Neural cell (in vitro differentiated cells): Measurements from ENCODE around the gene LRMDA. TPM values are rescaled to one million over a fixed set of nuclear protein-coding genes. Genes with fewer than 3 reads are reported as not detected.
"Not testable (repeated sequence)": the region's sequence is repeated elsewhere in the genome, so short reads cannot be mapped to it uniquely, and the experiment has no call there.

Source experiments
- H2AFZ ChIP-seq: fragments of 200-600, 300-800 bp; sonication (generic), shearing (Covaris generic); 2 replicates; pipeline ENCODE4 v1.6.0; 2014; ENCODE audit warnings: low read depth, mild to moderate bottlenecking, antibody characterized with exemption, low read length, moderate library complexity
- H3F3A ChIP-seq: fragments of 200-600 bp; shearing (Covaris generic); 2 replicates; pipeline ENCODE4 v1.6.1; 2016; ENCODE audit warnings: mild to moderate bottlenecking, moderate library complexity, mixed read lengths, antibody characterized with exemption, low read length; ENCODE audit not compliant: insufficient read depth, poor library complexity, severe bottlenecking
- H3K27ac ChIP-seq: fragments of 200-600, 300-800 bp; sonication (generic), shearing (Covaris generic); 2 replicates; pipeline ENCODE4 v1.5.1; 2014; ENCODE audit warnings: mild to moderate bottlenecking, low read length, moderate library complexity
- H3K27me3 ChIP-seq: fragments of 300-800, 200-600 bp; sonication (generic), shearing (Covaris generic); 2 replicates; pipeline ENCODE4 v1.6.0; 2014; ENCODE audit warnings: mild to moderate bottlenecking, low read depth, low read length, moderate library complexity; ENCODE audit not compliant: insufficient read depth
- H3K36me3 ChIP-seq: fragments of 300-800, 200-600 bp; sonication (generic), shearing (Covaris generic); 2 replicates; pipeline ENCODE4 v1.5.1; 2014; ENCODE audit warnings: mild to moderate bottlenecking, antibody characterized with exemption, low read length, moderate library complexity; ENCODE audit not compliant: insufficient read depth
- H3K4me2 ChIP-seq: fragments of 300-800, 200-600 bp; sonication (generic), shearing (Covaris generic); 2 replicates; pipeline ENCODE4 v1.6.0; 2014; ENCODE audit warnings: mild to moderate bottlenecking, low read length
- H3K4me3 ChIP-seq: fragments of 300-800, 200-600 bp; sonication (generic), shearing (Covaris generic); 2 replicates; pipeline ENCODE4 v1.5.1; 2014; ENCODE audit warnings: mild to moderate bottlenecking, low read length, moderate library complexity
- H3K79me2 ChIP-seq: fragments of 200-600 bp; shearing (Covaris generic); replicated peaks from 2 replicates; pipeline ENCODE4 v1.6.0; 2014; ENCODE audit warnings: mild to moderate bottlenecking, low read length, moderate library complexity; ENCODE audit not compliant: insufficient read depth
- H3K9ac ChIP-seq: fragments of 300-800, 200-600 bp; sonication (generic), shearing (Covaris generic); 2 replicates; pipeline ENCODE4 v1.6.1; 2016; ENCODE audit warnings: mild to moderate bottlenecking, low read length, mixed read lengths
- H3K9me2 ChIP-seq: fragments of 200-600 bp; shearing (Covaris generic); 2 replicates; pipeline ENCODE4 v1.6.1; 2016; ENCODE audit warnings: mild to moderate bottlenecking, low read length, mixed read lengths; ENCODE audit not compliant: insufficient read depth
- H3K9me3 ChIP-seq: fragments of 200-600, 300-800 bp; sonication (generic), shearing (Covaris generic); 2 replicates; pipeline ENCODE4 v1.6.1; 2016; ENCODE audit warnings: mild to moderate bottlenecking, mixed run types, low read length, moderate library complexity, mixed read lengths
- H4K20me1 ChIP-seq: fragments of 200-600 bp; shearing (Covaris generic); 2 replicates; pipeline ENCODE4 v1.6.1; 2016; ENCODE audit warnings: mild to moderate bottlenecking, mixed run types; ENCODE audit not compliant: insufficient read depth
- CTCF ChIP-seq: fragments of 450-650 bp; IDR thresholded peaks from 2 replicates; pipeline ENCODE4 v1.5.1; 2014; ENCODE audit warnings: antibody characterized with exemption, mild to moderate bottlenecking, moderate library complexity; ENCODE audit not compliant: poor library complexity, severe bottlenecking
- EP300 ChIP-seq: fragments of 450-650 bp; conservative IDR thresholded peaks from 2 replicates; pipeline ENCODE4 v1.6.1; 2014; ENCODE audit warnings: antibody characterized with exemption, mild to moderate bottlenecking, moderate library complexity; ENCODE audit not compliant: poor library complexity, severe bottlenecking
- EZH2 ChIP-seq: fragments of 200-600, 300-800 bp; shearing (Covaris generic), sonication (generic); IDR thresholded peaks from 2 replicates; pipeline ENCODE4 v1.6.1; 2014; ENCODE audit warnings: antibody characterized with exemption, low read length, borderline replicate concordance, mild to moderate bottlenecking; ENCODE audit not compliant: insufficient read depth, poor library complexity, severe bottlenecking
- MXI1 ChIP-seq: fragments of 450-650 bp; conservative IDR thresholded peaks from 2 replicates; pipeline ENCODE4 v1.6.1; 2014; ENCODE audit warnings: antibody characterized with exemption, mild to moderate bottlenecking; ENCODE audit not compliant: poor library complexity, severe bottlenecking
- POLR2AphosphoS5 ChIP-seq: IDR thresholded peaks from 2 replicates; pipeline ENCODE4 v1.6.1; 2012
- RAD21 ChIP-seq: fragments of 450-650 bp; conservative IDR thresholded peaks from 2 replicates; pipeline ENCODE4 v1.6.1; 2014; ENCODE audit warnings: antibody characterized with exemption, mild to moderate bottlenecking, moderate library complexity
- REST ChIP-seq: IDR thresholded peaks from 2 replicates; pipeline ENCODE4 v1.6.1; 2012; ENCODE audit warnings: borderline replicate concordance
- SMC3 ChIP-seq: fragments of 450-650 bp; conservative IDR thresholded peaks from 2 replicates; pipeline ENCODE4 v1.6.1; 2014; ENCODE audit warnings: antibody characterized with exemption, mild to moderate bottlenecking, moderate library complexity; ENCODE audit not compliant: poor library complexity
- TAF1 ChIP-seq: IDR thresholded peaks from 2 replicates; pipeline ENCODE4 v1.6.1; 2012; ENCODE audit warnings: low read depth
- polyA plus RNA-seq: library from polyadenylated mRNA; depleted of rRNA; stranded (reverse); fragments of >200 nt; gene quantifications from 2 replicates; pipeline ENCODE4 v1.2.3, GENCODE V29; 2014

The LRMDA gene
- polyA plus RNA-seq, 1 donor from 2014 or later: 5.6 TPM

GRCh38 chr10:75620356-75620755 is 188.9 kb downstream of the LRMDA start:
- no peaks in the 10 kb centered on the region for H3K9me2 ChIP-seq
- no peaks in the 10 kb centered on the region for H4K20me1 ChIP-seq
- no peak overlapping the region for H2AFZ ChIP-seq
- no peak overlapping the region for H3K27ac ChIP-seq
- H3K79me2 ChIP-seq: no peaks in the 10 kb centered on the region
- H3K9ac ChIP-seq: no peak overlapping the region
- no peak overlapping the region for H3K4me2 ChIP-seq
- H3K36me3 ChIP-seq: no peaks in the 10 kb centered on the region
- no peaks in the 10 kb centered on the region for H3K9me3 ChIP-seq
- TF ChIP-seq RAD21: no peak
- no peak for TF ChIP-seq TAF1
- no peak for TF ChIP-seq POLR2AphosphoS5
- TF ChIP-seq MXI1: no peak
- TF ChIP-seq EP300: no peak
- no peak for TF ChIP-seq CTCF
- no peak for TF ChIP-seq EZH2
- no peak for TF ChIP-seq REST
- no peak for TF ChIP-seq SMC3
- H3K4me3 ChIP-seq: no peak overlapping the region
- H3K27me3 ChIP-seq: no peaks in the 10 kb centered on the region
- no peaks in the 10 kb centered on the region for H3F3A ChIP-seq

GRCh38 chr10:75621003-75621402 is 189.6 kb downstream of the LRMDA start:
- H3K9me2 ChIP-seq, H3K79me2 ChIP-seq, H2AFZ ChIP-seq, H3K27me3 ChIP-seq, H4K20me1 ChIP-seq, H3K9ac ChIP-seq, H3K27ac ChIP-seq, H3K4me3 ChIP-seq, H3K36me3 ChIP-seq, H3K4me2 ChIP-seq, H3K9me3 ChIP-seq, H3F3A ChIP-seq: not testable (repeated sequence)

- Histone ChIP-seq H3K27me3 (no peaks in the 10 kb centered on the region), H3K4me3 (no peak overlapping the region), H4K20me1 (no peaks in the 10 kb centered on the region), H3K4me2 (no peak overlapping the region), H2AFZ (no peak overlapping the region), H3K9me3 (no peaks in the 10 kb centered on the region), H3K79me2 (no peaks in the 10 kb centered on the region), H3K27ac (no peak overlapping the region), H3K9me2 (no peaks in the 10 kb centered on the region), H3K9ac (no peak overlapping the region), H3K36me3 (no peaks in the 10 kb centered on the region), H3F3A (no peaks in the 10 kb centered on the region)
- no peak for TF ChIP-seq MXI1
- no peak for TF ChIP-seq RAD21
- no peak for TF ChIP-seq SMC3
- no peak for TF ChIP-seq EP300
These were observed 191.1 kb downstream of the LRMDA start for GRCh38 chr10:75622503-75622902.
